ENCODE data around the gene IGLL5.
"Not testable (repeated sequence)": the region's sequence is repeated elsewhere in the genome, so short reads cannot be mapped to it uniquely, and the experiment has no call there.

IGLL5 gene

GRCh38 chr22:22914726-22915669, 27.4 kb downstream of the IGLL5 start:
- no peak for DNase-seq (ENCODE audit: low read depth)

GRCh38 chr22:22915670-22916035, 28.0 kb downstream of the IGLL5 start:
- no peak for DNase-seq (ENCODE audit: low read depth)

GRCh38 chr22:22916215-22916951, 28.8 kb downstream of the IGLL5 start:
- DNase-seq (ENCODE audit: low read depth) = no peak

GRCh38 chr22:22916952-22917290, 29.3 kb downstream of the IGLL5 start:
- DNase-seq (ENCODE audit: low read depth) = no peak

- no peak for DNase-seq (ENCODE audit: low read depth)
Measured at GRCh38 chr22:22917377-22917776, 29.8 kb downstream of the IGLL5 start.

- DNase-seq (ENCODE audit: low read depth) = no peak
Measured at GRCh38 chr22:22918297-22918965, 30.8 kb downstream of the IGLL5 start.

GRCh38 chr22:22919041-22919440, 31.4 kb downstream of the IGLL5 start:
- no peak for DNase-seq (ENCODE audit: low read depth)

- no peak for DNase-seq (ENCODE audit: low read depth)
Measured at GRCh38 chr22:22920104-22920654, 32.6 kb downstream of the IGLL5 start.

GRCh38 chr22:22920910-22921550, 33.4 kb downstream of the IGLL5 start:
- DNase-seq (ENCODE audit: low read depth) = no peak

GRCh38 chr22:22921575-22921974, 34.0 kb downstream of the IGLL5 start:
- DNase-seq (ENCODE audit: low read depth) = no peak

GRCh38 chr22:22922092-22922953, 34.7 kb downstream of the IGLL5 start:
- not testable (repeated sequence) for DNase-seq (ENCODE audit: low read depth)

GRCh38 chr22:22922954-22923319, 35.3 kb downstream of the IGLL5 start:
- no peak for DNase-seq (ENCODE audit: low read depth)

GRCh38 chr22:22923379-22923778, 35.8 kb downstream of the IGLL5 start:
- no peak for DNase-seq (ENCODE audit: low read depth)

- no peak for DNase-seq (ENCODE audit: low read depth)
Measured at GRCh38 chr22:22923930-22924329, 36.3 kb downstream of the IGLL5 start.

GRCh38 chr22:22924369-22925145, 36.9 kb downstream of the IGLL5 start:
- no peak for DNase-seq (ENCODE audit: low read depth)

- DNase-seq (ENCODE audit: low read depth) = no peak
Measured at GRCh38 chr22:22925146-22925804, 37.7 kb downstream of the IGLL5 start.

GRCh38 chr22:22925805-22926369, 38.3 kb downstream of the IGLL5 start:
- no peak for DNase-seq (ENCODE audit: low read depth)

GRCh38 chr22:22926370-22927195, 39.0 kb downstream of the IGLL5 start:
- DNase-seq (ENCODE audit: low read depth) = no peak
